ENCODE measurements around the gene SFXN1. TPM values are rescaled to one million over a fixed set of nuclear protein-coding genes. Genes with fewer than 3 reads are reported as not detected.

SFXN1 gene, protein sequence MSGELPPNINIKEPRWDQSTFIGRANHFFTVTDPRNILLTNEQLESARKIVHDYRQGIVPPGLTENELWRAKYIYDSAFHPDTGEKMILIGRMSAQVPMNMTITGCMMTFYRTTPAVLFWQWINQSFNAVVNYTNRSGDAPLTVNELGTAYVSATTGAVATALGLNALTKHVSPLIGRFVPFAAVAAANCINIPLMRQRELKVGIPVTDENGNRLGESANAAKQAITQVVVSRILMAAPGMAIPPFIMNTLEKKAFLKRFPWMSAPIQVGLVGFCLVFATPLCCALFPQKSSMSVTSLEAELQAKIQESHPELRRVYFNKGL
- total RNA-seq: 83.0 and 84.9 TPM in 2 replicates

DNA sequence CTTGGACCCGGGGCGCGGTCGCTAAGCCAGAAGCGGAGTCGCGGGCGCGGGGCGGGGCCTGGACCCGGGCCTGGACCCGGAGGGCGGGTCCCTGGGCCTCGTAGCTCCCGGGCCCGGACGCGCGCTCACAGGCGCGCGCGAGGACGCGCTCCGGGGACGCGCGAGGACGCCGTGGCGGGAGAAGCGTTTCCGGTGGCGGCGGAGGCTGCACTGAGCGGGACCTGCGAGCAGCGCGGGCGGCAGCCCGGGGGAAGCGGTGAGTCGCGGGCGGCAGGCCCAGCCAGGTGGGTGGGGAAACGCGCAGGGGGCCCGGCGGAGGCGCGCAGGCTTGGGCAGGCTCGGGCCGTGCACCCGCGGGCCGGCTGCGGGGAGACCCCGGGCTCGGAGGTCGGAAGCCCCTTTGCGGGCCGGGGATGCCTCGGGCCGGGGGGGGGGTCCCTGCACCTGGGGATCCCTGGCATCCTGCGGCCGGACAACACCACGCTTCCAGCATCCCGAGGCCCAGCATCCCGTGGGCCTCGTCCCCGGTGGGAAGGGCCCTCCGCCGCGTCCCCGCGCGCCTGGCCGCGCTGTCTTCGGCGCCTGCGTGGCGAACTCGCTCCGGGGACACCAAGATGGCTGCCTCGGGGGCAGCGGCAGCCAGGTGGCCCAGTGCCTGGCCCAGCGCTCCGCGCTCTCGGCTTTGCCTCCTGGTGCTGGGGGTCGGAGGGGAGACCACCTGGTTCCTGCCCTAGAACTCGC lies at the start of gene SFXN1:
SFXN1 (plus strand) TSS at position 177 of the 741 bp plus-strand sequence. CDS start 13,544 bp downstream, outside the sequence.

DNA sequence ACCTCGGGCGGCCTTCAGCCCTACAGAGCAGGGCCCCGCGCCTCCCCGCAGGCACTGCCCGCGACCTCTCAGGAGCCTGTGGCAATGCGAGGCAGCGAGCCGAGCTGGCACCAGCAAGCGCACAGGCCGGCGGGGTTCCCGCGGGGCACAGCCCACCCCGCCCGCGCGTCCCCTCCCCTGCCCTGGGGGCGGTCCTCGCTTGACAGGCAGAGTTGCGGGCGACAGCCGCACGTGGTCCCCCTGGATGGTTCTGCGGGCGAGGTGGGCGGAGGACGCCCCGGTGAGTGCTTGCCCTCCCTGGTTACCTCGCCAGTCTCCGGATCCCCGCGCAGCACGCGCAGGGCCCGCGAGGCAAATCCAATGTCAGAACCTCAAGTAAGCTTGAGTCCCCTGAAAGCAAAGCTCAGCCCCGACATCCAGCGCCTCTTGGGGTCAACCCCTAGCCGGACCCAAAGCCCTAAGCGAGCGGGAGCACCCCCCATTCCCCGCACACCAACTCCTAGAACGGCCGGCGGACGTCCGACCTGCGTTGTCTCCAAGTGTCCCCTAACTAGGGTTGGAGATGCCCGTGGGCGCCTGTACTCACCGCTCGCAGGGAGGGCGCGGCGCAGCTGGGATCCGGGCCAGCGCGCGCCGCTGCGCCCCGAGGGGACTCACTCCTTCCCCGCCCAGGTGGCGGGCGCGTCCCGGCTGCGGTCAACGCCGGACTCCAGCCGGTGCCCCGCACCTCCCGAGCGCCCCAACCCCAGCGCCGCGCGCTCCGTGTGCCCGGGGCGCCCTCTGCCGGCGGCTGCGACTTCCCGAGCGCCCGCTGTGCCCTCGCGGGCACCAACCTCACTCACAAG lies 34.1 kb upstream of the SFXN1 start, which contains the start of gene DRD1:
DRD1 (minus strand) TSS at position 123 of the 845 bp plus-strand sequence. CDS start 1,083 bp downstream, outside the sequence.

Other genes starting within 250 kb of the SFXN1 start
- gene DRD1, start 34.4 kb upstream of the SFXN1 start, total RNA-seq: not detected in 2 replicates
- gene HRH2, start 179.5 kb downstream of the SFXN1 start, total RNA-seq: not detected in 2 replicates

Data from myometrial cell (primary cell).